Gastroesophageal sphincter (tissue), 4 donors: Measurements from ENCODE around the gene GJB3. TPM values are rescaled to one million over a fixed set of nuclear protein-coding genes. Genes with fewer than 3 reads are reported as not detected.

Source experiments
- ATAC-seq: fragments of 150-250 bp; one replicate; pipeline ENCODE4 v1.9.1; 2016; ENCODE audit warnings: mild to moderate bottlenecking, moderate library complexity
- H3K27ac ChIP-seq, 4 donors: fragments of 200-600 bp; sonication (generic) in 3 of 4; 1 replicate in 3 of 4; 2 replicates in 1 of 4; pipeline ENCODE4 v1.5.1; 2016 to 2019
- H3K27me3 ChIP-seq: fragments of 200-600 bp; sonication (generic); one replicate; pipeline ENCODE4 v1.5.1; 2019
- H3K36me3 ChIP-seq, 2 donors: fragments of 200-600 bp; sonication (generic); one replicate each; pipeline ENCODE4 v1.5.1; 2019; ENCODE audit warnings: control low read depth in 1 of 2
- H3K4me1 ChIP-seq, 3 donors: fragments of 200-600 bp; sonication (generic); 1 replicate in 2 of 3; 2 replicates in 1 of 3; pipeline ENCODE4 v1.5.1; 2016 to 2019; ENCODE audit warnings: control low read depth in 2 of 3
- H3K4me3 ChIP-seq, 2 donors: fragments of 200-600 bp; sonication (generic); one replicate each; pipeline ENCODE4 v1.5.1; 2019; ENCODE audit warnings: mild to moderate bottlenecking in 1 of 2, moderate library complexity in 1 of 2
- H3K9me3 ChIP-seq, 3 donors: fragments of 200-600 bp; sonication (generic); one replicate each; pipeline ENCODE4 v1.5.1; 2017 to 2019; ENCODE audit warnings: control low read depth in 2 of 3
- CTCF ChIP-seq, 4 experiments: fragments of 200-600 bp in 2 of 4; fragments of 450-650 bp in 2 of 4; sonication (generic) in 1 of 4; IDR thresholded peaks; one replicate each; pipeline ENCODE4 v1.5.1; 2017 to 2019; ENCODE audit warnings: antibody characterized with exemption in 4 of 4, mild to moderate bottlenecking in 2 of 4, moderate library complexity in 2 of 4
- EP300 ChIP-seq: sonication (generic); formaldehyde crosslinking; IDR thresholded peaks from one replicate; pipeline ENCODE4 v1.6.1; 2017; ENCODE audit warnings: antibody characterized with exemption, mild to moderate bottlenecking
- POLR2A ChIP-seq, 2 donors: fragments of 450-650 bp; IDR thresholded peaks; one replicate each; pipeline ENCODE4 v1.6.1; 2017; ENCODE audit warnings: antibody characterized with exemption in 2 of 2, mild to moderate bottlenecking in 2 of 2, moderate library complexity in 1 of 2
- POLR2AphosphoS5 ChIP-seq: sonication (generic); formaldehyde crosslinking; IDR thresholded peaks from one replicate; pipeline ENCODE4 v1.6.1; 2017; ENCODE audit warnings: antibody characterized with exemption
- WGBS, 2 donors: methylation state at CpG; one replicate each; pipeline ENCODE4 v1.1.5; 2018; ENCODE audit warnings: low coverage in 1 of 2; 5-methylcytosine and 5-hydroxymethylcytosine counted together
- total RNA-seq, 4 donors: library from RNA; depleted of rRNA; stranded (reverse); fragments of >200 nt; gene quantifications; one replicate each; pipeline ENCODE4 v1.1.0, GENCODE V29; 2016

The GJB3 gene
- total RNA-seq, 4 donors from 2014 or later: 1.1 to 6.4 TPM; not detected in 2

- 38 to 44% methylated on average over 8 to 17 of the region's 18 CpGs for WGBS, 2 donors
- Histone ChIP-seq H3K4me3 (no peak overlapping the region), H3K27ac (no peak overlapping the region), H3K36me3 (no peaks in the 10 kb centered on the region), H3K9me3 (no peaks in the 10 kb centered on the region), H3K27me3 (peaks cover 46% of the 10 kb centered on the region), H3K4me1 (peaks cover 0 to 5% (median 0%) of the 10 kb centered on the region in 3 donors)
- no peak for ATAC-seq
- TF ChIP-seq POLR2A (IDR thresholded peaks at IDR 0.05): no peak
- TF ChIP-seq CTCF (IDR thresholded peaks at IDR 0.05): no peak
- TF ChIP-seq POLR2AphosphoS5: no peak
- TF ChIP-seq EP300: no peak
Observed at GRCh38 chr1:34746785-34747637, 34.0 kb upstream of the GJB3 start.

GRCh38 chr1:34747638-34747941, 33.4 kb upstream of the GJB3 start:
- Histone ChIP-seq H3K9me3 (no peaks in the 10 kb centered on the region), H3K36me3 (no peaks in the 10 kb centered on the region), H3K27me3 (peaks cover 40% of the 10 kb centered on the region), H3K27ac (no peak overlapping the region), H3K4me1 (peaks cover 0 to 3% (median 0%) of the 10 kb centered on the region in 3 donors), H3K4me3 (no peak overlapping the region)
- TF ChIP-seq CTCF (IDR thresholded peaks at IDR 0.05) (no peak), POLR2A (IDR thresholded peaks at IDR 0.05) (no peak), EP300 (no peak), POLR2AphosphoS5 (no peak)
- 50% methylated on average over 6 of the region's 6 CpGs; no CpG with 5 or more reads in 1 of the 2 donors for WGBS, 2 donors
- no peak for ATAC-seq

- WGBS, 2 donors: 13 to 63% methylated on average over 3 to 4 of the region's 8 CpGs
Observed at GRCh38 chr1:34749992-34750391, 31.0 kb upstream of the GJB3 start.

GRCh38 chr1:34750610-34751009, 30.4 kb upstream of the GJB3 start:
- no peak overlapping the region for H3K27ac ChIP-seq
- H3K36me3 ChIP-seq: no peaks in the 10 kb centered on the region
- peaks cover 46% of the 10 kb centered on the region for H3K27me3 ChIP-seq
- TF ChIP-seq CTCF (IDR thresholded peaks at IDR 0.05) (no peak), POLR2A (IDR thresholded peaks at IDR 0.05) (no peak), EP300 (no peak), POLR2AphosphoS5 (no peak)
- H3K9me3 ChIP-seq: no peaks in the 10 kb centered on the region
- no peak overlapping the region for H3K4me3 ChIP-seq
- no peaks in the 10 kb centered on the region for H3K4me1 ChIP-seq
- WGBS, 2 donors: 83 to 100% methylated on average over 2 to 4 of the region's 5 CpGs
- ATAC-seq: no peak

More at GRCh38 chr1:34749992-34750391, 31.0 kb upstream of the GJB3 start:
- no peaks in the 10 kb centered on the region for H3K4me1 ChIP-seq
- H3K27ac ChIP-seq: no peak overlapping the region
- H3K27me3 ChIP-seq: peaks cover 39% of the 10 kb centered on the region
- ATAC-seq: no peak
- TF ChIP-seq CTCF (IDR thresholded peaks at IDR 0.05) (no peak), EP300 (no peak), POLR2AphosphoS5 (no peak), POLR2A (IDR thresholded peaks at IDR 0.05) (no peak)
- H3K4me3 ChIP-seq: no peak overlapping the region
- no peaks in the 10 kb centered on the region for H3K36me3 ChIP-seq
- no peaks in the 10 kb centered on the region for H3K9me3 ChIP-seq

GRCh38 chr1:34753163-34753562, 27.9 kb upstream of the GJB3 start:
- ATAC-seq: no peak
- Histone ChIP-seq H3K9me3 (no peaks in the 10 kb centered on the region), H3K4me3 (no peak overlapping the region), H3K27me3 (peaks cover 41% of the 10 kb centered on the region), H3K36me3 (no peaks in the 10 kb centered on the region), H3K4me1 (no peaks in the 10 kb centered on the region), H3K27ac (no peak overlapping the region)
- 67 to 75% methylated on average over 1 to 3 of the region's 3 CpGs for WGBS, 2 donors
- TF ChIP-seq POLR2A (IDR thresholded peaks at IDR 0.05) (no peak), CTCF (IDR thresholded peaks at IDR 0.05) (no peak), POLR2AphosphoS5 (no peak), EP300 (no peak)
